A549 (cell line): ENCODE data around the gene MAP4K4. TPM values are rescaled to one million over a fixed set of nuclear protein-coding genes. Genes with fewer than 3 reads are reported as not detected.

Experiments
- ATAC-seq, 2 experiments: fragments of 200-7000 bp in 1 of 2; fragments of >200 bp in 1 of 2; cut with Nextera tagmentation in 1 of 2; cut with Tn5 transposase in 1 of 2; 3 replicates each; pipeline versions ENCODE4 v1.8.0 to v1.9.1; 2018 to 2020; ENCODE audit warnings: mild to moderate bottlenecking in 1 of 2, moderate library complexity in 1 of 2
- CTCF ChIA-PET: fragments of 300-600 bp; sonication (Branson Sonifier 250); formaldehyde crosslinking; extraction: SDS; loops from one replicate; lab custom pipeline; 2021; ENCODE audit warnings: antibody characterized with exemption, inconsistent platforms; lab: Yijun Ruan, JAX
- POLR2A ChIA-PET: fragments of 350-600 bp; formaldehyde crosslinking; extraction: SDS; loops from one replicate; lab custom pipeline; 2021; ENCODE audit warnings: antibody characterized with exemption, inconsistent platforms; lab: Yijun Ruan, JAX
- DNase-seq, 2 experiments: peaks; one replicate each; pipeline versions ENCODE4 v3.0.0 to v3.0.0-alpha.2; 2011 to 2016; ENCODE audit warnings: low read depth in 1 of 2, low spot score in 1 of 2
- FAIRE-seq: peaks from 2 replicates; lab custom pipeline; 2011; peaks lifted over from hg19 to GRCh38; lab: Jason Lieb, UNC
- H3K27ac ChIP-seq, 2 experiments: fragments of >200 bp; sonication (Bioruptor Twin); formaldehyde crosslinking; 3 replicates each; pipeline ENCODE4 v1.5.1; 2016 to 2017
- H3K4me1 ChIP-seq: fragments of >200 bp; sonication (Bioruptor Twin); formaldehyde crosslinking; 3 replicates; pipeline ENCODE4 v1.6.1; 2016
- H3K4me2 ChIP-seq: fragments of >200 bp; sonication (Bioruptor Twin); formaldehyde crosslinking; 3 replicates; pipeline ENCODE4 v1.6.1; 2016
- H3K4me3 ChIP-seq: fragments of >200 bp; sonication (Bioruptor Twin); formaldehyde crosslinking; 3 replicates; pipeline ENCODE4 v1.5.1; 2016
- H3K9me3 ChIP-seq: fragments of >200 bp; sonication (Bioruptor Twin); formaldehyde crosslinking; 3 replicates; pipeline ENCODE4 v1.6.1; 2016
- BHLHE40 ChIP-seq: IDR thresholded peaks from 2 replicates; pipeline ENCODE4 v1.6.1; 2012; ENCODE audit warnings: low read depth, low read length, inconsistent platforms
- CBX8 ChIP-seq: fragments of 200-600 bp; sonication (generic); IDR thresholded peaks from 2 replicates; pipeline ENCODE4 v1.6.1; 2016
- CHD2 ChIP-seq: fragments of 150-350 bp; IDR thresholded peaks from 2 replicates; pipeline ENCODE4 v1.6.1; 2014; ENCODE audit warnings: low read length; ENCODE audit not compliant: partially characterized antibody
- CHD4 ChIP-seq: fragments of 200-600 bp; sonication (generic); IDR thresholded peaks from 2 replicates; pipeline ENCODE4 v1.6.1; 2016; ENCODE audit warnings: antibody characterized with exemption, mild to moderate bottlenecking, borderline replicate concordance
- EHMT2 ChIP-seq: fragments of 200-600 bp; sonication (generic); IDR thresholded peaks from 2 replicates; pipeline ENCODE4 v1.6.1; 2016; ENCODE audit warnings: antibody characterized with exemption, low read depth, mild to moderate bottlenecking, moderate library complexity
- GATA3 ChIP-seq: IDR thresholded peaks from 2 replicates; pipeline ENCODE4 v1.6.1; 2012; ENCODE audit warnings: borderline replicate concordance
- HOXB13 ChIP-seq: fragments of 250-450 bp; sonication (Bioruptor Pico); IDR thresholded peaks from 2 replicates; pipeline ENCODE4 v1.5.0; 2020; ENCODE audit warnings: low read depth, mild to moderate bottlenecking, moderate library complexity
- HOXB5 ChIP-seq: fragments of 250-450 bp; sonication (Bioruptor Pico); IDR thresholded peaks from 2 replicates; pipeline ENCODE4 v1.5.0; 2020; ENCODE audit warnings: mild to moderate bottlenecking, moderate library complexity
- JUN ChIP-seq, 2 experiments: fragments of >200 bp; sonication (Bioruptor Twin); formaldehyde crosslinking; IDR thresholded peaks; 2 replicates in 1 of 2; 3 replicates in 1 of 2; pipeline ENCODE4 v1.6.1; 2016 to 2017
- JUNB ChIP-seq: fragments of >200 bp; sonication (Bioruptor Twin); formaldehyde crosslinking; IDR thresholded peaks from 2 replicates; pipeline ENCODE4 v1.6.1; 2016
- KDM1A ChIP-seq: fragments of 200-600 bp; sonication (generic); IDR thresholded peaks from 2 replicates; pipeline ENCODE4 v1.6.1; 2016; ENCODE audit warnings: low read depth, mild to moderate bottlenecking
- MYC ChIP-seq: IDR thresholded peaks from 2 replicates; pipeline ENCODE4 v1.6.1; 2012; ENCODE audit warnings: mild to moderate bottlenecking, inconsistent platforms, low read length, improper control_type of control experiment, borderline replicate concordance
- NPAS2 ChIP-seq: fragments of 250-450 bp; sonication (Bioruptor Pico); IDR thresholded peaks from 2 replicates; pipeline ENCODE4 v1.8.0; 2022; ENCODE audit warnings: mild to moderate bottlenecking, moderate library complexity, borderline replicate concordance
- NR3C1 ChIP-seq: fragments of >200 bp; sonication (Bioruptor Twin); formaldehyde crosslinking; IDR thresholded peaks from 3 replicates; pipeline ENCODE4 v1.6.1; 2017
- RAD21 ChIP-seq, 2 experiments: fragments of >200 bp in 1 of 2; sonication (Bioruptor Twin) in 1 of 2; formaldehyde crosslinking in 1 of 2; IDR thresholded peaks in 1 of 2; conservative IDR thresholded peaks in 1 of 2; 2 replicates in 1 of 2; 3 replicates in 1 of 2; pipeline ENCODE4 v1.6.1; 2012 to 2018; ENCODE audit warnings: inconsistent platforms in 1 of 2
- RFX5 ChIP-seq: fragments of 450-650 bp; IDR thresholded peaks from 2 replicates; pipeline ENCODE4 v1.7.1; 2014; ENCODE audit warnings: antibody characterized with exemption, mild to moderate bottlenecking, moderate library complexity
- RNF2 ChIP-seq: fragments of 200-600 bp; sonication (generic); IDR thresholded peaks from 2 replicates; pipeline ENCODE4 v1.6.1; 2016; ENCODE audit warnings: low read depth, mild to moderate bottlenecking, antibody characterized with exemption, moderate library complexity, borderline replicate concordance
- SMC3 ChIP-seq: fragments of >200 bp; sonication (Bioruptor Twin); formaldehyde crosslinking; IDR thresholded peaks from 3 replicates; pipeline ENCODE4 v1.6.1; 2018; ENCODE audit warnings: inconsistent platforms
- SREBF2 ChIP-seq: fragments of 450-650 bp; IDR thresholded peaks from 2 replicates; pipeline ENCODE4 v1.6.1; 2014; ENCODE audit warnings: mild to moderate bottlenecking, moderate library complexity
- TFCP2L1 ChIP-seq: fragments of 250-450 bp; sonication (Bioruptor Pico); IDR thresholded peaks from 2 replicates; pipeline ENCODE4 v1.5.0; 2021; ENCODE audit warnings: mild to moderate bottlenecking
- ZNF302 ChIP-seq: fragments of 250-450 bp; sonication (Bioruptor Pico); IDR thresholded peaks from 2 replicates; pipeline ENCODE4 v1.9.0; 2021; ENCODE audit warnings: inconsistent platforms, mild to moderate bottlenecking, moderate library complexity
- ZSCAN20 ChIP-seq: fragments of 250-450 bp; sonication (Bioruptor Pico); IDR thresholded peaks from 2 replicates; pipeline ENCODE4 v1.8.0; 2022; ENCODE audit warnings: mild to moderate bottlenecking, moderate library complexity
- WGBS: methylation state at CpG from one replicate; pipeline ENCODE4 v1.1.6; 2017; ENCODE audit errors: missing lambda C conversion rate; 5-methylcytosine and 5-hydroxymethylcytosine counted together
- polyA plus RNA-seq, 4 experiments: library from polyadenylated mRNA; depleted of rRNA in 3 of 4; stranded (reverse); fragments of >200 nt; fragmentation: RNase III in 1 of 4; extraction: RNeasy Plus Mini Kit Qiagen cat#74134 plus additional on column Dnase treatment in 1 of 4; gene quantifications; 2 replicates in 3 of 4; 3 replicates in 1 of 4; pipeline ENCODE4 v1.2.3, GENCODE V29; 2011 to 2017
- TF ChIP-seq, protein P1 (sequence below): IDR thresholded peaks from 2 replicates; pipeline ENCODE4 v1.6.1; 2012
- TF ChIP-seq, protein P2 (sequence below): fragments of 150-350 bp; IDR thresholded peaks from 2 replicates; pipeline ENCODE4 v1.6.1; 2014; ENCODE audit warnings: low read depth, mild to moderate bottlenecking, low read length
- TF ChIP-seq, protein P3 (sequence below): fragments of >200 bp; sonication (Bioruptor Twin); formaldehyde crosslinking; IDR thresholded peaks from 3 replicates; pipeline ENCODE4 v1.5.1; 2016
- TF ChIP-seq, protein P4 (sequence below): fragments of 450-650 bp; IDR thresholded peaks from 2 replicates; pipeline ENCODE4 v1.6.1; 2014; ENCODE audit warnings: antibody characterized with exemption
- TF ChIP-seq, protein P5 (sequence below): IDR thresholded peaks from 2 replicates; pipeline ENCODE4 v1.6.1; 2012

MAP4K4 gene
- polyA plus RNA-seq, 2 of the 4 experiments (the other 2 are of a cell fraction) = 61.9 to 82.2 TPM

DNA sequence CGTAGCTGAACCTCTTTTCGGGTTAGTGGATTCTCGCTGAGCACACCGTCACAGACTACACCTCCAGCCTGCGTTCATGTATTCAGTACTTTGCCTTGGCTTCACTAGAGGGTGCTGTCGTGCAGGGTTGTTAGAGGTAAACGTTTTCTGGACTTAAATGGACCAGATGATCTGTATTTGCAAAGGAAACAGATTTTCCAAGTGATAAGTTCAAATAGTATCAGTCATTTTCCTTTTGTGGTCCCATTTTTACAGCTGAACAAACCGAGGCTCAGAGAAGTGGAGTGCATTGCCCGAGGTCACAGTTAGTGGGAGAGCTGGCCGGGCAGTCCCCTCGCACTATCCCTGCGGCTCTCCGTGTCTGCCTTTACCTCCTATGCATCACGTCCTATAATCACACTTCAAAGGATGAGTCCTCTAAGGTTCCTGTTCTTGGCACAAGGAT lies 125.9 kb downstream of the MAP4K4 start:
- Histone ChIP-seq H3K27ac (peak overlapping the region; percentile 11 to 25; a peak in 1 of 6 replicates), H3K4me3 (no peak overlapping the region), H3K9me3 (no peaks in the 10 kb centered on the region), H3K4me1 (peaks cover 58% of the 10 kb centered on the region), H3K4me2 (peak overlapping the region; percentile 55)
- no peak for FAIRE-seq
- 47% methylated on average over 14 of the region's 14 CpGs for WGBS
- no peak for TF ChIP-seq HOXB5 (CRISPR knock-in tag)
- TF ChIP-seq SMC3 = peak; percentile 52
- TF ChIP-seq RFX5 = no peak
- TF ChIP-seq ZSCAN20 (CRISPR knock-in tag) = no peak
- TF ChIP-seq, protein P1, sequence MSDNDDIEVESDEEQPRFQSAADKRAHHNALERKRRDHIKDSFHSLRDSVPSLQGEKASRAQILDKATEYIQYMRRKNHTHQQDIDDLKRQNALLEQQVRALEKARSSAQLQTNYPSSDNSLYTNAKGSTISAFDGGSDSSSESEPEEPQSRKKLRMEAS = no peak
- TF ChIP-seq, protein P2, sequence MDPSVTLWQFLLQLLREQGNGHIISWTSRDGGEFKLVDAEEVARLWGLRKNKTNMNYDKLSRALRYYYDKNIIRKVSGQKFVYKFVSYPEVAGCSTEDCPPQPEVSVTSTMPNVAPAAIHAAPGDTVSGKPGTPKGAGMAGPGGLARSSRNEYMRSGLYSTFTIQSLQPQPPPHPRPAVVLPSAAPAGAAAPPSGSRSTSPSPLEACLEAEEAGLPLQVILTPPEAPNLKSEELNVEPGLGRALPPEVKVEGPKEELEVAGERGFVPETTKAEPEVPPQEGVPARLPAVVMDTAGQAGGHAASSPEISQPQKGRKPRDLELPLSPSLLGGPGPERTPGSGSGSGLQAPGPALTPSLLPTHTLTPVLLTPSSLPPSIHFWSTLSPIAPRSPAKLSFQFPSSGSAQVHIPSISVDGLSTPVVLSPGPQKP = no peak
- no peak for TF ChIP-seq CHD2
- TF ChIP-seq TFCP2L1 (CRISPR knock-in tag) = no peak
- no peak for TF ChIP-seq NPAS2
- no peak for TF ChIP-seq JUN (IDR thresholded peaks at IDR 0.05)
- TF ChIP-seq NR3C1 = no peak
- no peak for TF ChIP-seq SREBF2
- no peak for TF ChIP-seq KDM1A
- no peak for TF ChIP-seq BHLHE40
- TF ChIP-seq, protein P3, sequence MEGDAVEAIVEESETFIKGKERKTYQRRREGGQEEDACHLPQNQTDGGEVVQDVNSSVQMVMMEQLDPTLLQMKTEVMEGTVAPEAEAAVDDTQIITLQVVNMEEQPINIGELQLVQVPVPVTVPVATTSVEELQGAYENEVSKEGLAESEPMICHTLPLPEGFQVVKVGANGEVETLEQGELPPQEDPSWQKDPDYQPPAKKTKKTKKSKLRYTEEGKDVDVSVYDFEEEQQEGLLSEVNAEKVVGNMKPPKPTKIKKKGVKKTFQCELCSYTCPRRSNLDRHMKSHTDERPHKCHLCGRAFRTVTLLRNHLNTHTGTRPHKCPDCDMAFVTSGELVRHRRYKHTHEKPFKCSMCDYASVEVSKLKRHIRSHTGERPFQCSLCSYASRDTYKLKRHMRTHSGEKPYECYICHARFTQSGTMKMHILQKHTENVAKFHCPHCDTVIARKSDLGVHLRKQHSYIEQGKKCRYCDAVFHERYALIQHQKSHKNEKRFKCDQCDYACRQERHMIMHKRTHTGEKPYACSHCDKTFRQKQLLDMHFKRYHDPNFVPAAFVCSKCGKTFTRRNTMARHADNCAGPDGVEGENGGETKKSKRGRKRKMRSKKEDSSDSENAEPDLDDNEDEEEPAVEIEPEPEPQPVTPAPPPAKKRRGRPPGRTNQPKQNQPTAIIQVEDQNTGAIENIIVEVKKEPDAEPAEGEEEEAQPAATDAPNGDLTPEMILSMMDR = peak; percentile 60
- no peak for TF ChIP-seq MYC
- peak; percentile 54 to 56 for TF ChIP-seq RAD21 (conservative IDR thresholded peaks at IDR 0.05 in 1 of 2, IDR thresholded peaks at IDR 0.05 in 1 of 2)
- TF ChIP-seq, protein P4, sequence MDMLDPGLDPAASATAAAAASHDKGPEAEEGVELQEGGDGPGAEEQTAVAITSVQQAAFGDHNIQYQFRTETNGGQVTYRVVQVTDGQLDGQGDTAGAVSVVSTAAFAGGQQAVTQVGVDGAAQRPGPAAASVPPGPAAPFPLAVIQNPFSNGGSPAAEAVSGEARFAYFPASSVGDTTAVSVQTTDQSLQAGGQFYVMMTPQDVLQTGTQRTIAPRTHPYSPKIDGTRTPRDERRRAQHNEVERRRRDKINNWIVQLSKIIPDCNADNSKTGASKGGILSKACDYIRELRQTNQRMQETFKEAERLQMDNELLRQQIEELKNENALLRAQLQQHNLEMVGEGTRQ = no peak
- no peak for TF ChIP-seq CHD4
- no peak for TF ChIP-seq RNF2
- peak in 1 of 2 experiments; percentile 67 for DNase-seq
- ATAC-seq = peak; percentile 76 to 86
- ChIA-PET CTCF (interaction anchor here (0.6 to 12.0 kb wide), 18 partner anchors 8 to 798 kb away, joined by 3 to 79 read pairs (median 4); no protein-coding TSS in a partner anchor), POLR2A (no interaction called here)

- no peak for TF ChIP-seq HOXB5 (CRISPR knock-in tag)
- TF ChIP-seq GATA3 = no peak
- no peak for TF ChIP-seq JUNB
- TF ChIP-seq SMC3 = no peak
- TF ChIP-seq, protein P1 = no peak
- TF ChIP-seq ZSCAN20 (CRISPR knock-in tag) = no peak
- TF ChIP-seq, protein P5, sequence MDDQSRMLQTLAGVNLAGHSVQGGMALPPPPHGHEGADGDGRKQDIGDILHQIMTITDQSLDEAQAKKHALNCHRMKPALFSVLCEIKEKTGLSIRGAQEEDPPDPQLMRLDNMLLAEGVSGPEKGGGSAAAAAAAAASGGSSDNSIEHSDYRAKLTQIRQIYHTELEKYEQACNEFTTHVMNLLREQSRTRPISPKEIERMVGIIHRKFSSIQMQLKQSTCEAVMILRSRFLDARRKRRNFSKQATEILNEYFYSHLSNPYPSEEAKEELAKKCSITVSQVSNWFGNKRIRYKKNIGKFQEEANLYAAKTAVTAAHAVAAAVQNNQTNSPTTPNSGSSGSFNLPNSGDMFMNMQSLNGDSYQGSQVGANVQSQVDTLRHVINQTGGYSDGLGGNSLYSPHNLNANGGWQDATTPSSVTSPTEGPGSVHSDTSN = no peak
- no peak for TF ChIP-seq ZNF302 (CRISPR knock-in tag)
- TF ChIP-seq CBX8 = no peak
- TF ChIP-seq EHMT2 = no peak
- TF ChIP-seq NR3C1 = no peak
- TF ChIP-seq HOXB13 = no peak
- 37% methylated on average over 4 of the region's 4 CpGs for WGBS
- 0 out of 3 replicates have a peak overlapping the region, but pooled peaks have one; percentile 55 for H3K4me2 ChIP-seq
- no peaks in the 10 kb centered on the region for H3K9me3 ChIP-seq
- FAIRE-seq (no peak), DNase-seq (no peak), ATAC-seq (no peak)
- peaks cover 58% of the 10 kb centered on the region for H3K4me1 ChIP-seq
- CTCF ChIA-PET = interaction anchor here (0.6 to 12.0 kb wide), 13 partner anchors 8 to 419 kb away, joined by 3 to 79 read pairs (median 4); no protein-coding TSS in a partner anchor
- POLR2A ChIA-PET = no interaction called here
- no peak overlapping the region for H3K4me3 ChIP-seq
- peak overlapping the region in 1 of 2 experiments; percentile 11; a peak in 1 of 6 replicates for H3K27ac ChIP-seq
These were observed 126.4 kb downstream of the MAP4K4 start for GRCh38 chr2:101823859-101824258.
